Right lobe of liver (tissue), 4 donors: ENCODE measurements around the gene EHBP1L1.

Experiments
- CTCF ChIP-seq, 4 donors: fragments of 200-600 bp in 3 of 4; fragments of 450-650 bp in 1 of 4; IDR thresholded peaks; one replicate each; pipeline versions ENCODE4 v1.5.1 to v1.8.0; 2016 to 2022; ENCODE audit warnings: antibody characterized with exemption in 4 of 4, mild to moderate bottlenecking in 2 of 4
- POLR2A ChIP-seq: fragments of 450-650 bp; IDR thresholded peaks from one replicate; pipeline ENCODE4 v1.6.1; 2017; ENCODE audit warnings: antibody characterized with exemption, mild to moderate bottlenecking
- donor health status: DM: no; HTN: no; CAD: no.
- donor health status: DM: no; HTN: no; CAD: no.
- donor health status: DM: no; HTN: yes; CAD: no.

- TF ChIP-seq CTCF (IDR thresholded peaks at IDR 0.05), result peak; percentile 30 to 37 (median 34)
- peak; percentile 79 for TF ChIP-seq POLR2A
Observed at GRCh38 chr11:65637794-65638419, 62.1 kb downstream of the EHBP1L1 start, which contains the start of gene SIPA1.
